ENCODE results near the gene MED27. TPM values are rescaled to one million over a fixed set of nuclear protein-coding genes. Genes with fewer than 3 reads are reported as not detected.

The MED27 gene
- total RNA-seq, 1 donor from 2014 or later, result 8.5 TPM

DNA sequence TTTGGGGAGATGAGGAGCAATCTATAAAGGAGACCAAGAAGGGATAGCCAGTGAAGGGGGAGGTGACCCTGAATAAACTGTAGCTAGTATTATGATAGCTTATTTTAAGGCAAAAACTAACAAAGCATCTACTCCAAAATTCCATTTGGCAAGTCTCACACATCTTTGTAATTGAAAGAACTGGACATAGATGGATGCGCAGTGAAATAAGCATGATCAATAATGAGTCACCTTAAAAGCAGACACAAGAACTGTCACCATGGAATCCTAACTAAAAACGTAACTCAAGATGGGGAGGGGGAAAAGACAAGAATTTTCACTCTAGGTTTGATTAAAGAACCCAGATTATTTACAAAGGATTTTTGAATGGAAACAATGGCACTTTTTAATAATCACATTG is 164.5 kb downstream of the MED27 start:
- DNase-seq, result no peak

DNA sequence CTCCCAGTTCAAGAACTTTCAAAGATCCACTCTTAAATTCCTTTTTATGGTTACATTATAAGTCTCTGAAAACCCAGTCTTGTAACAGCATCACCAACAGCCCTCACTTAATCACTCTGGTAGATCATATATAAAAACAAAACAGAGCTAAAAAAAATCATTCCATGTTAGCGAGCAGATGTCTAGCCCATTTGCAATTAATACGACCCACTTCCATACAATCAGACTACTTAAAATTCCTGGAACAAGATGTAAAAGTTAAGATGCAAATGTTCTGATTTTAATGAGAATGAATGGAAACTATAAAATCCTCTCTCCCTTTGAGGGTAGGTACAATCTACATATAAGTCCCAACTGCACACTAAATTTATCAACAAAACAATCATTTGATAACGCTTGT is 167.0 kb downstream of the MED27 start:
- no peak for DNase-seq

DNA sequence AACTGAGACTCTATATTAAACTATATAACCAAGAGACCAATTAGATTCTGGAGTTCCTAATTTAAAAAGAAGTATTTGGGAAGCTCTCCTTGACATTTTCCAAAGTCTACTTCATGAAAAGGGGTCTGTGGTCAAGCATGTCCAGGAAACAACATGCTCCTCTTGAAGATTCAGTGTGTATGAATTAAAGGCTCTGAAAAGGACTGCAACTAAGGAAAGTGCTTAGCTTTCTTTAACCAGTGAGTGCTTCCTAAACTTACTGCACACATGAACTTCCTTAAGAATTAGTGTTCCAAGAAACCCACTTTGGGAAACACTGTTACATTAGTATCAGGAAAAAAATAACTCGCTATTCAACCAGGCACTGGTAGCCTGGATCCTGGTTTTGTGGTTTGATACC is 167.6 kb downstream of the MED27 start:
- DNase-seq, result no peak

DNA sequence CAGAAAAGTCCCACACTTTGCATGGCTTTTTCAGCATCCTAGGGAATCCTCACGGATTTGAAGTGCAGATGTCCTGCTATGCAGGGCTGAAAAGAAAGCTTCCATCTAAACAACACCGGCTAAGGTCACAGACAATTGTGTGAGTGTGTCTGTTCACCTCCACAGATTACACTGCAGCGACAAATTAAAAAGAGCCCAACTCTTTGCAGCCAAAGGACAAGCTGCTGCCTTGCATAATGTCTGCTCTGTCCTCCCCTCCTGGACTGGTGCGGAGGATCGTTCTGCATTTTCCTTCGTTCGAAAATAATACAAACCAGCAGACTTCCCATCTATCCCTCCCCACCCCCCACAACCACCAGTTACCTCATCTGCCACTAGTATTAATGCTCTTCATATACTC is 169.1 kb downstream of the MED27 start:
- DNase-seq, result no peak

DNA sequence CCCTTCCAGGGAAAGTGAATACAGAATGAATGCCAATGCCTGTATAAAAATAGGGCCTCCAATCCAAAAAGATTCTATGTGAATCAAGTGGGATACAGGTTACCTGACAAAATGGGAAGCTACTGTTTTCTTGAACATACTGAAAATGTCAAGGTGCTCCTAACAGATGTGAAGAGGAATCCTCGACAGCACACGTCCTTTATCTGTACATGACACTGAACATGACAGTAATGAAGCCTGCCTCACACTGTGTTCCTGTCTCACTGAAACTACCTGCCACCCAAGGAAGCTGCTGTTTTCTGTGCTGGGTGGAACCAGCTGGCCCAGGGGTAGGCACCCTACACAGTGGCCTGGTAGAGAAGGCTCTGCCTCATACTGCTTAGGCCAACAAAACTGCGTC is 174.5 kb downstream of the MED27 start:
- no peak for DNase-seq

DNA sequence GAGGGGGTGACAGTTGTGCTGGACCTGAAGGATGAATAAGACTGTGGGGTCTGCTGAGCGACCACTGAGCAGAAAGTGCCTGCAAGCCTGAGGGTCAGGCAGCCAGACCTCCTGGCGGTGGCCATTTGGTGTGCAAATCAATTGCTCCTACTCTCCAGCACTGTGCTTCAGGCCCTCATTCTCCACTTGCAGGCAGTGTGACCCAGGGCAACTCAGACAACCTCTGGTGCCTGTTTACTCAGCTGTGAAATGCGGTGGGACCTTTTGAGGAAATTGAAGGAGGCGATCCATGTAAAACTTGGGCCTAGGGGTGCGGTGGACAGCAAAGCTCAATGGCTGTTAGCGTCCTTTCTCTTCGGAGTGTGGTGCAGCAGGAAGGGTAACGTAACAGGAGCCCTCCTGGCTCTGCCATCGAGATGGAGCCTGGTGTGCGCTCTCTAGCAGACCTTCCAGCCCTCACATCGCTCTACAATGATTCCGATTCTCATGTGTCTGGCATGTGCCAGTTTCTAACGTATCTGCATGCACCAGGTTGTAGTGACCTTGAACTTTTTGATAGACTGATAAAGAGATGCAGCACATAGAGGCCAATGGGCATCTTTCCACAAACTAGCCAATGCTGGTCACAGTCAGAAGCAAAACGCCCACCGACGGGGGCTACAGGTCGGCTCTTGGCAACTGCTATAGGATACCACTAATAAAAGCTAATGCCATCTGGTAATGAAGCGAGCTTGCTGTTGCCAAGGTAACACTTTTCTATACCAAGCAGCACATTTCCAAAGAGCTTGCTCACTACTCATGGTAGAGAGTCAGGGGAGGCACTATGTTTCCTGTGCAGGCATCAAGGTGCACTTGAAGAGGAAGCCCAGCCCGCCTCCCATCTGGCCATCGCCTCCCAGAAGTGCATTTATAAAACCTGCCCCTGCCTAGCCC is 180.1 kb downstream of the MED27 start:
- no peak for DNase-seq

DNA sequence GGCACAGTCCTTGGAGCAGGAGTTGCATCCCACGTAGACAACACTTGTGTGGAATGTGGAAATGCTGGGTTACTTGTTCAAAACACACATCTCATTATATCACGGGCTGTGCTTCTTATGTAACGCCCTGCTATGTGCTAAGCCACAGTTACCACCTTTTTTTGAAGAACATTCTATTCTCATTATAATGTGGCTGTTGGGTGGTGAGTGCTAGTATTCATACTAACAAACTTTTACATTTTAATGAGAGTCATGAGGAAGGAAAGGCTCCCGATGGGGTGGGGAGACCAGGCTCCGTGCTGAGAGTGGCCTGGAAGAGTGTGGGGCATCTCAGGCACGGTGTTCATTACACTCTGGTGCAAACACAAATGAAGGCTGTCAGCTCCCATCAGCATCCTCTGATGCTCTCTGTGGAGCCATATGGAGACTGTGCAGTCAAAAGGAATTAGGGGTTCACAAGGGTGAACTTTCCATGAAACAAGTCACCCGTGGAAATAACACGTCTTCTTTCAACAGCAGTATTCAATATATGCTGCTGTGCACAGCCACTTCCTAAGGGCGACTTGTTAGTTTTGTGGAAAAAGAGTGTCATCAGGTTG is 186.7 kb downstream of the MED27 start:
- DNase-seq, result no peak

DNA sequence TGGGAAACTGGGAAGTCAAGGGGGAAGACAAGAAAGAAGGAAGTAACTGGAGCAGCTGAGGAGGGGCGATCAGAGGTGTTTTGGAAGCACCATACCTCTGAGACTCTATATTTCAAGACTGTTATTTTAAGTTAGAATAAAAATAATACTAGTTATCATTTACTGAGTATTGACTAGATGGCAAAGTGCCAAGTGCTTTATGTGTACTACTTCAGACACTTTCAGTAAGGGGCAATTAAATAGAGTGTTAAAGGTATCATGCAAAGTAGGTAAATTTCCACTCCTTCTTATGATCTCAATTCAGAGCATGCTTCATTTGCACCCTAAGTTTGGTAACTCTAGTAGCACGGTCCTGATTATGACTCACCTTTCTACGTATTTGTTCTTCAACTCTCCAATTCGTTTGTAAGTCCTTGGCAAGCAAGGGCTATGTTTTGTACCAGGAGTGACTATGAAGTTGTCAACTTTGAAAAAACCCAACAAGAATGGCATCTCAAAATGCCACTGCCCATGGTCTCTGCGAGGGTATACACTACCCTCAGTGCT is 187.4 kb downstream of the MED27 start:
- no peak for DNase-seq

DNA sequence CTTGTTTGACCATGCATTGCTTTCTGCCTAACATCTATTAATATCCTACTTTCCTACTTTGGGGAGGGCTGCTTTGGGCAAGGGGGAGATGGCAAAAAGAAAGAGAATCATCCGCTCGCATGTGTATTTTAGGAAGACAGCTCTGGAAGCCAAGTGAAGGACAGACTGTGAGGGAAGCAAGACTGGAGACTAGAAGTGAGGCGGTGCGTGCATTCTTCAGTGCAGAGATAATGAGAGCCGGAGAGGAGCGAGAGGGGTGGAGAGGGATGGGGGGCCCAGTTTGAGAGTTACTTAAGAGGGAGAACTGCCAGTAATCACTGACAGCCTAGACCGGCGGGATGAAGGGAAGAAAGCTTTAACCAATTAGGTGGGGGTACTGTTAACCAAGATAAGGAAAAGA is 188.1 kb downstream of the MED27 start:
- no peak for DNase-seq

DNA sequence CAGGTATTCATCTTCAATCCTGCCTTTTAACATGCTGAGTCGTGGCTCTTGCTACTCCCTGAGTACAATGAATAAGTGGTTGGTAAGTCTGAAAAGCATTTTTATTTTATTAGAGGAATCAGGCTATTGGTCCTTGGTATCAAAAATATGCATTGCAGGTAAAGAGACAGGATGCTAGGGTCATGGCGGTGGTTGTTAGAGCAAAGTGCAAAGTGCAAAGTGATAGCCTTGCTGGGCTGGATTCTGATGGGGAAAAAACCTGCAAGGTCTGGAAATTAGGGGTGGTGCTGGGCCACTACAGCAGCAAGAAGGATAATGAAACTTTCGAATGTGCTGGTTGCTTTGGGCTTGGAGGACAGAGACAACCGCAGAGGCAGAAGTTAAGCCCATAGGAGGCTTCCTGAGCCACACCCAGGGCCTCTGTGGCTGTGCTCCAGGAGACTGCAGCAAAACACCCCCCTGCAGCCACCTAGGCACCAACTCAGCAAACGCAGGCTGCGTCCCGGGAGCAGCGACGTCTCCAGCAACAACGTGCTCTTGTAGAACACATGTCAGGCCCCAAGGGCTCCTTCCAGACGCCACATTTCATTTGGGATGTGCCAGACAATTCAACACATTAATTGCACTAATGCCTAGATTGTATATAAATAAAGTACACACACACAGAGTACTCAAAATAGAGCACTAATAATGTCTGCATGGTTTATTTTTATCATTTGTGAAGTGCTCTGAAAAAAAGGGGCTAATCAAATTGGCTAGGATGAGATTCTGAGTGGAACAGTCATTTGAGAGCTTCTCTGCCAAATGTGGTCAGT is 190.0 kb downstream of the MED27 start:
- no peak for DNase-seq

DNA sequence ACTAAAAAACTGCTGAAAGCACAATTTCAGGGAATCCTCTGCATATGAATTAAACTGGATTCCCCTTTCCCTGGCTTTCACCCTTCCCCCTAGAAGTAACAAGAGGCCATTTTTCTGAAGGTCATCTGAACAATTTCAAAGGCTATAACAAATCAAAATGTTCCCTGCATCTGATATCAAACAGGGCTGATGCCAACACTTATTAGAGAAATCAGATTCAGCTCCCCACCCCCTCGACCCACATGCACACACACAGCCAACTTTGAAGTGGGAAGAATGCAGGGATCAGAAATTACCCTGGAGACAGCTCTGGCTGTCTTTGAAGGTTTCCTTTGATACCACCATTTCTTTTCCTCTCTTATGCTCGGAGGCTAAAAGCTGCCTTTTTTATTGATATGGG is 190.7 kb downstream of the MED27 start:
- DNase-seq, result no peak

DNA sequence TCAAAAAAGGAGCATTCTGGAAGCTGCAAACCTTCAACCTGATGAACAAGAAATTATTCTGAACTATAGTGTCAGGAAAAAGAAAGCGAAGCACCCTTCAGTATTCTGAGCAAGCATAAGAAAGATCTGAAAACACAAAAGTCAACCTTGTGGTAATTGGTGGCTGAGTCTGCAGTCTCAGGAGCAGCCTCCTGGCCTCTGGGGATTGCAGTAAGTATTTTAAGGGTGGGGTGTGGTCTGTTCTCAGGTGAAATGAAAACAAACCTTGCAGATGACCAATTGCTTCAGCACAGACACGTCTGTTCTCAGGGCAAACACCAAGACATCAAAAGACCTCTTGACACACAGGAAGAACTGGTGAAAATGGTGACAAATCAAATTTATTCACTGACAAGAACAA is 192.0 kb downstream of the MED27 start:
- DNase-seq, result no peak

DNA sequence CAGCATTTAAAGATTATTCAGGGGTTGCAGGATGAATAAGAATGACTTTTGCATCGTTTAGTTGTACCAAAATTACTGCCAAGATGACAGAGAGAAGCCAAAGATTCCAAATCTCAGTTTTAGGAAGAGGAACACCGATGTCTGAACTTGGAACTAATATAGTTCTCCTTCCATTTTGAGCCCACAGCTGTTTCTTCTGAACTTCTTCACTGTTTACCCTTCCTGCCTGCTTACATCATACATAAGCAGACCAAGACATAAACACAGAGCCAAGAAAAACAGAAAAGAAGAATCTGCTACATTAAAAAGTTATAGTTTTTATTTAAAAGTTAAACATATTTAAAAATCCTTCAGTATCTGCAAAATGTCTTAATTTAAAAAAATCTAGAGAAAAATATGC is 192.8 kb downstream of the MED27 start:
- DNase-seq, result no peak

DNA sequence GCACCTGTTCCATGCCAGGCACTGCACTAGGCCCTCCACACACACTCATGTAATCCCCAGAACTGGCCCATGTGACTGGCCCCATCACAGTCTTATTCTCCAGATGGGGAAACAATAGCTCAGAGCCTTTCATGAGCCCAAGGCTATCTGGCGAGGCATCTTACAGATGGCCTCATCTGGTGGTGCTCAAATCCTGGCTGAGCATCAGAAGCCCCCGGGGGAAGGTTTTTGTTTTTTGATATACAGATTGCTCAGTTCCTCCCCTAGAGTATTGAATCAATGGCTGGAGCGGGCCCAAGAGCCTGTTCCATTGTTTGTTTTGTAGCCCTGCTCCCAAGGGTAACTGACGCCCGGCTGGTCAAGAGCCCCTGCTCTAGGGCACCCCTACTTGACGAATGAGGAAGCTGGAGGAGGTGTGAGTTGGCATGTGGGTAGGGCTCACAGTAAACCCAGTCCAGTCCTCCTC is 194.5 kb downstream of the MED27 start:
- DNase-seq, result peak; percentile 49

DNA sequence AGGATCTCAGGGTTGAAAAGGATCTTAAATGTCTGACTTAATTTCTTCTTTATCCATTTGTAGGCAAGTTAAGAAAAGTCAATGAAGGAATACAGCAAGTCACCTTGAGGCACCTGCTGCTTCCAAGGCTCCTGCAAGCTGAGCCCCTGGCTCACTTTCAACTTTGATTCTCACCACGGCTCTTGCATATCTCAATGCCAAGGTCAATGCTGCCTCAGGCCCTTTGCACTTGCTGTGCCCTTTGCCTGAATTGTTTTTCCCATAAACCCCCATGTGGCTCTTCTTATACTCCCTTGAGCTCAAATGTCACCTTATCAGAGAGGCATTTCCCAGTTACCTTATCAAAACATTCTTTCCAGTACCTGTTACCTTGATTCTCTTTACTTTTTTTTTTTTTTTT is 195.4 kb downstream of the MED27 start:
- DNase-seq, result no peak

DNA sequence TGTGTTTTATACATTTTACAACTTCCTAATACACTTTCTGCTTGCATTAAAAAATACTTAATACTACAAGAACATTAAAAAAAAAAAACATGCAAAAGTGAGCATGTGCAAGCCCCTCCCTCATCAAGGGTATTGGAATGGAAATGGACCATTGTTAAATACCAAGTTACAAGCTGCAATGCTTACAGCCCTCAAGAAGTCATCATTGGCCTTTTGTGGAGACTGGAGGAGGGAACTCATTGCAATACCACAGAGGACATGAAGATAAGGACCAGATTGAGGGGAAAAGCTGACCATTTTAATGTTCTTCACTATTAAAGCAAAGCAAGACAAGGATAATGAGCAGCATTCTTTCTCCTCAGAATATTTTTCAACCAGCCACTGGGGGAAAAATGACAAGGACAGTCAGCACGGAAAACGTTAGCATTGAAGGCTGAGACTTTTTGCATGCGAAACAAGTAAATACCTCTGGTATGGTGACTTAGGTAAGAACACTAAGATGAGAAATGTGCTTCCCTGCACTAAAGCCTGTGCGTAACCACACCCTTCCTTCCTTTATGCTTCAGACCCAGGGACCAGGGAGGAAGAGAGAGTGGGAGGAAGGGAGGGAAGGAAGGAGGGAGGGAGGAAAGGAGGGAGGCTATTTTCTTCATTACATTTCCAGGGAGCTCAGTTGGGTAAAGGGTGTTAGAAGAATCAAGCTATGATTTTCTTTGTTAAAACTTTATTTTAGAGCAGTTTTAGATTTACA is 198.7 kb downstream of the MED27 start:
- DNase-seq, result peak; percentile 9

DNA sequence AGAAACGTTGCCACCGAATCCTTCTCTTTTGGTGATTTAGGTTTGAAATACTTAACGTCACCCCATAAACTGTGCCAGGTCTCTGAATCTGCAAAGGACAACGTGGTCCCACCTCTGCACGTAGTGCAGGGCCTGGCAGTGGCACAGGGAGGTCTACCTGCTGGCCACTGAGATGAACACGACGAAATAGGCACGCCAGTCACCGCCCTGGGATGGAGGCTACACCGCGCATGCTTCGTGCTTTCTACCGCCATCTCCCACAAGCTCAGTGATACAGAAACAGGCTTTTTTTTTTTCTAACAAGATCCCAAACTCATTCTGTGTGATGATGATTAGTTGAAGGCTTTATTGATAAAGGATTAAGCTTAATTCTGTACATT is 199.8 kb downstream of the MED27 start:
- no peak for DNase-seq

DNA sequence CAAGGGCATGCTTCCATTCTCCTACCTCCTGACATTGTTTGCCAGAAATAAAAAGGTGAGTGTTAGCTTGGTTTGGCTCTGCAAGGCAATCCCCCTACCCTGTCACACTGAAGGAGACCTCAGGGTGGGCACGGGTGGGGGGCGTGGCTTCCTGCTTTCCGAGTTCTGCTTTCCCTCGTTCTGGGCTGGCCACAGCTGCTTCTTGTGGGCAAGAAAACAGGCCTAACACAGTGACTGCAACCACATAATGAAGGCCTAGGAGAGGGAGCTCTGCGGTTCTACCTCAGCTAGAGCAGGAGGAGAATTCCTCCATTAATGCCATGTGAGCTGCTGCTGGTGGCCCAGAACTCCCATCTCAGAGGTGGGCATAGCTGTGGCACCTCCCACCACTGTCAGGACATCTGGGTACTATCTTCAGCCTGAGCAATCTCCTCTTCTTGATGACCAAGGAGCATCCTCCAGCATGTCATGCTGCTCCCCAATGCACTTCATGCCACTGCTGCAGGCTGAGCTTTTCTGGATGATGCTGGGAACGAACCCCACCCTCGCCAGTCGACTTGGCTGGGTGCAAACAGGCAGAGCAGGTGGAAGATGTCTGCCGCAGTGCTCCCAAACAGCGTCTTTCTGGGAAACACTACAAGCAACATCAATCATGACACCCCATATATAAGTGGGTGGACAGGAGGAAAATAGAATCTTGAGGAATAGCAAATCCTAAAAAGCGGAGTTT is 200.3 kb downstream of the MED27 start:
- no peak for DNase-seq

DNA sequence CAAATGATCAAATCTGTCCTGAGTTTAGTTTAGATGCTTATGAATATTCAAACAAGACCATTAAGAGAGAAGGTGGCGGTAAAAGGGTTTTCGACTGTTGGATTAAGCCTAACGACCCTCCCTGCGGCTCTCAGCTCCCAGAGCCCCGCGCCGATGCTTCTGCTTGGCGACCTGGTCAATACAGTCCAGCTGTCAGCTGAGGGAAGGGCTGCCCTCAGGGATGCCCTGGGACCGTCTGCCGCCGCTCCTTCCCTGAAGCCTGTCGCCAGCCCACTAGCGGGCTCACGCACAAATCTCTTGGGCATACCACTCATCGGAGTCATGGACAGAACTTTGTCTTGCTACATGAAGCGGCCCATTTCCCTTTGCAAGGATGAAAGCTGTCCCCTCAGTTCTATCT is 203.2 kb downstream of the MED27 start:
- no peak for DNase-seq

DNA sequence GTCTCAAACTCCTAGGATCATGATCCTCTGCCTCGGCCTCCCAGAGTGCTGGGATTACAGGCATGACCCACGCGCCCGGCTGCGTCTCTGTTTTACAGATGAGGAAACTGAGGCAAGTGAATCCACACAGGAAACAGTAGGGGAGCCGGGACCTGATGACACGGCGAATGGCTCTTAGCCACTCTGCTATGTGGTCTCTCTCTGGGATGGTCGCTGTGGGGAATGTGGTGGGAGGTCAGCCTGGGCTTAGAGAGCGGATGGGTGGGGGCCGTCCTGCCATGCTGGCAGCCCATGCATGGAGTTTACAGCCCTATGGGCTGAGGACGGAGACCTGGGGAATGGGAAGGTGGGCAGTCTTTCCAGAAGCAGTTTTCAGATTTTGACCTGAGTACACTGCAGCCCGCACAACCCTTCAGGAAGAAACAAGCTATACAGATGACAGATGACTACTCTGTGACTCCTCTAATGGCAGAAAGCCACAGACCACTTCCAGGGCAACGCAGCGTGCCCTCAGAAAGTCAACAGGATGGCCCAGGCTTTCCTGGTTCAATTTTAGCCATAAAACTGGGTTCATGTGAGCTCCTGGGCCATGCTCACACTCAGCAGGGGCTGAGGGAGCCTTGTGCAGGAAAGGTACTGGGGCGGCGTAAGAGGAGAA is 203.7 kb downstream of the MED27 start:
- DNase-seq, result no peak
